ENCODE data around the gene TBC1D3K. TPM values are rescaled to one million over a fixed set of nuclear protein-coding genes. Genes with fewer than 3 reads are reported as not detected.
"Not testable (repeated sequence)": the region's sequence is repeated elsewhere in the genome, so short reads cannot be mapped to it uniquely, and the experiment has no call there.

Gene TBC1D3K
- total RNA-seq (not detected), polyA plus RNA-seq (not detected)
- long read RNA-seq, donor 1 = 0 reads
- long read RNA-seq, donor 2 = 0 reads
- long read RNA-seq, donor 3 = 0 reads

DNA sequence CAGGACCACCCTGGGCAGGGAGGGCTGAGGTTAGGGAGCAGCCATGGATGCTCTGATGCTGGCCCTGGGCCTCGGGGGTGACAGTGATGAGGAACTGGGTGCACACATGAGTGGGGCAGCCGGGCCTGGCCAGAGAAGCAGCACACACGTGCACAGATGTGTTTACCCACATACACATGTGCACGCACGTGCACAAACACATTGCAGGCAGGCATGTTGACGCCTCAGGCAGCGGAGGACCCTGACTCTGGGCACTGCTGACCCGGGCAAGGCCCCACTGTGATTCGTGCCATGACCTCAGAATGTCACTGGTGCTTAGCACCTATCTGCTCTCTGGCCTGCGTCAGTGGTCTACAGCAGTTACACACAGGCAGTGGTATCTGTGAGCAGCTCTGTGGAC, at the start of gene TBC1D3K:
TSS of gene TBC1D3K (plus strand) at position 301 of the 400 bp plus-strand sequence. CDS start 1,585 bp downstream, outside the sequence.
- H3K36me3 ChIP-seq; ATAC-seq; H3K4me1 ChIP-seq; H3K4me3 ChIP-seq; DNase-seq; H3K9me3 ChIP-seq; H3K27me3 ChIP-seq; intact Hi-C loops (cut with DNase I); H3K27ac ChIP-seq: not testable (repeated sequence)
- WGBS, 4 donors = 81% methylated on average over 3 of the region's 10 CpGs; no CpG with 5 or more reads in 3 of the 4 donors

DNA sequence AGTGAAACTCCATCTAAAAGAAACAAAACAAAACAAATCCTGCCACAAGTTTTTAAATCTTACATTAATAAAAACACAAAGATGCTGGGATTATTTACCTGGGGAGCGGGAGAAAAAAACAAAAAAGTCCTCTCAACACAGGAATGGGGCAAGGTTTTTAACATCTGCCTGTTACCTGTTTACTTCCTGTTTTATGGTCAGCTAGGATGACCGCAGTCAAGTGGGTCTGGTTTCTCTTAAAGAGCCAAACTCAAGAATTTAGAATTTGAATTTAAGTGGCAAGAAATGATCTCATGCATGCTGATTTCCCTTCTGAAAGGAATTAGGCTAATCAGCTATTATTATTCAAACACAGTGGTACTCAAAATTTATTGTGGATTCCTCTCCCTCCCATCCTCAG, 39.7 kb upstream of the TBC1D3K start:
- intact Hi-C loops (cut with DNase I) = no loop called here
- WGBS, 4 donors = 67 to 76% (median 71%) methylated on average over 2 of the region's 2 CpGs
- ATAC-seq (no peak), DNase-seq (no peak)
- Histone ChIP-seq H3K27me3 (peaks cover 0 to 1% (median 0%) of the 10 kb centered on the region in 9 donors), H3K9me3 (no peaks in the 10 kb centered on the region), H3K4me1 (no peaks in the 10 kb centered on the region), H3K27ac (no peak overlapping the region), H3K36me3 (no peaks in the 10 kb centered on the region), H3K4me3 (no peak overlapping the region)
- no peak for TF ChIP-seq POLR2A (IDR thresholded peaks at IDR 0.05)
- TF ChIP-seq, protein P1, sequence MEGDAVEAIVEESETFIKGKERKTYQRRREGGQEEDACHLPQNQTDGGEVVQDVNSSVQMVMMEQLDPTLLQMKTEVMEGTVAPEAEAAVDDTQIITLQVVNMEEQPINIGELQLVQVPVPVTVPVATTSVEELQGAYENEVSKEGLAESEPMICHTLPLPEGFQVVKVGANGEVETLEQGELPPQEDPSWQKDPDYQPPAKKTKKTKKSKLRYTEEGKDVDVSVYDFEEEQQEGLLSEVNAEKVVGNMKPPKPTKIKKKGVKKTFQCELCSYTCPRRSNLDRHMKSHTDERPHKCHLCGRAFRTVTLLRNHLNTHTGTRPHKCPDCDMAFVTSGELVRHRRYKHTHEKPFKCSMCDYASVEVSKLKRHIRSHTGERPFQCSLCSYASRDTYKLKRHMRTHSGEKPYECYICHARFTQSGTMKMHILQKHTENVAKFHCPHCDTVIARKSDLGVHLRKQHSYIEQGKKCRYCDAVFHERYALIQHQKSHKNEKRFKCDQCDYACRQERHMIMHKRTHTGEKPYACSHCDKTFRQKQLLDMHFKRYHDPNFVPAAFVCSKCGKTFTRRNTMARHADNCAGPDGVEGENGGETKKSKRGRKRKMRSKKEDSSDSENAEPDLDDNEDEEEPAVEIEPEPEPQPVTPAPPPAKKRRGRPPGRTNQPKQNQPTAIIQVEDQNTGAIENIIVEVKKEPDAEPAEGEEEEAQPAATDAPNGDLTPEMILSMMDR (IDR thresholded peaks at IDR 0.05) = no peak

DNA sequence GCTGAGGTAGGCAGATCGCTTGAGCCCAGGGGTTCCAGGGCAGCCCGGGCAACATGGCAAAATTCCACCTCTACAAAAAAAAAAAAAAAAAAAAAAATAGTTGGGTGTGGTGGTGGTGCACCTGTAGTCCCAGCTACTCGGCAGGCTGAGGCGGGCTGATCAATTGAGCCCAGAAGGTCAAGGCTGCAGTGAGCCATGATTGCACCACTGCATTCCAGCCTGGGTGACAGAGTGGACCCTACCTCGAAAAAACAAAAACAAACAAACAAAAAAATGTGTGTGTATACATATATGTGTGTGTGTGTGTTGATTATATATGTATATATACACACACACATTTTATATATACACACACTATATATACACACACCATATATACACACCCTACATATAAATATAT, 39.1 kb upstream of the TBC1D3K start:
- TF ChIP-seq, protein P1 (IDR thresholded peaks at IDR 0.05) = no peak
- TF ChIP-seq POLR2A (IDR thresholded peaks at IDR 0.05) = no peak
- Histone ChIP-seq H3K27me3 (peaks cover 0 to 3% (median 0%) of the 10 kb centered on the region in 9 donors), H3K4me3 (no peak overlapping the region), H3K4me1 (no peaks in the 10 kb centered on the region), H3K36me3 (no peaks in the 10 kb centered on the region), H3K27ac (no peak overlapping the region), H3K9me3 (no peaks in the 10 kb centered on the region)
- DNase-seq (no peak), ATAC-seq (no peak)
- intact Hi-C loops (cut with DNase I) = no loop called here
- WGBS, 4 donors = 80 to 88% (median 83%) methylated on average over 5 of the region's 5 CpGs

DNA sequence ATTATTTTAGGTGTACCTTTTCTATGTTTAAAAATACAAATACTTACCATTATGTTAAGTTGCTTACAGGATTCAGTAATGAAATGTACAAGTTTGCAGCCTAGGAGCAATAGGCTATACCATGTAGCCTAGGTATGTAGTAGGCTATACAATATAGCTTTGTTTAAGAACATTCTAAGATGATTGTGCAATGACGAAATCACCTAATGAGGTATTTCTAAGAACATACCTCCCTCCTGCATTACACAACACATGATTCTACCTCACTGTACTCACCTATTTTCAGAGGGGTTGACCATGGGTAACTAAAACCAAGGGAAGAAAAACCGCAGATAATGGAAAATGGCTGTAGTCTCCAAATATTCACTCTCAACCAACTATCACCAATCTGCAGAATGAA, 35.3 kb upstream of the TBC1D3K start:
- ATAC-seq = no peak
- Histone ChIP-seq H3K36me3 (no peaks in the 10 kb centered on the region), H3K4me3 (no peak overlapping the region), H3K27ac (no peak overlapping the region), H3K9me3 (no peaks in the 10 kb centered on the region), H3K27me3 (peaks cover 0 to 3% (median 0%) of the 10 kb centered on the region in 9 donors), H3K4me1 (no peaks in the 10 kb centered on the region)
- intact Hi-C loops (cut with DNase I) = no loop called here
- WGBS, 4 donors = 87 to 94% (median 91%) methylated on average over 2 of the region's 2 CpGs
- DNase-seq = no peak
- TF ChIP-seq, protein P1 (IDR thresholded peaks at IDR 0.05) = no peak
- no peak for TF ChIP-seq POLR2A (IDR thresholded peaks at IDR 0.05)

DNA sequence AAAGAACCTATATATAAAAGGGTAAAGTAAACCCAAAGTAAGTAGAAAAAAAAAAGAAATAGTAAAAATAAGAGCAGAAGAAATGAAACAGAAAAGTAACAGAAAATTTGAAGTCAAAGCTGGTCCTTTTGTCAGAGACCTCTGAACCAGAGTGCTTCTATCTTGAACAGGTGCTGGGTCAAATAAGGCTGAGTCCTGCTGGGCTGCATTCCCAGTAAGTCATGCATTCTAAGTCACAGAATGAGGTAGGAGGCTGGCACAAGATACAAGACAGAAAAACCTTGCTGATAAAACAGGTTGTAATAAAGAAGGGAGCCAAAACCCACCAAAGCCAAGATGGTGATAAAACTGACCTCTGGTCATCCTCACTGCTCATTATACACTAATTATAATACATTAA, 27.3 kb upstream of the TBC1D3K start:
- intact Hi-C loops (cut with DNase I); H3K27ac ChIP-seq; DNase-seq; H3K4me3 ChIP-seq; H3K27me3 ChIP-seq; H3K9me3 ChIP-seq; H3K4me1 ChIP-seq; H3K36me3 ChIP-seq: not testable (repeated sequence)
- ATAC-seq = peak in 1 of 4 donors; percentile 56

Other genes with a start within 250 kb of the TBC1D3K start
- not detected for gene HNF1B, start 179.4 kb upstream of the TBC1D3K start, total RNA-seq
- not detected for gene HNF1B, start 179.4 kb upstream of the TBC1D3K start, polyA plus RNA-seq
- 1 to 10 TPM in 8 of 9 donors, under 1 TPM in 1; 0.67 to 6.1 (median 3.1) TPM for gene TBC1D3L, start 64.6 kb downstream of the TBC1D3K start, total RNA-seq
- gene TBC1D3L, start 64.6 kb downstream of the TBC1D3K start, polyA plus RNA-seq = 1 to 10 TPM; 1.6 to 3.2 TPM
- 1 to 10 TPM in 2 of 9 donors, under 1 TPM in 2, not detected in 5; 0.27 to 1.7 (median 0.77) TPM for gene TBC1D3D, start 79.6 kb downstream of the TBC1D3K start, total RNA-seq
- under 1 TPM in 1 of 2 donors, not detected in 1; 0.60 TPM for gene TBC1D3D, start 79.6 kb downstream of the TBC1D3K start, polyA plus RNA-seq
- not detected for gene TBC1D3C, start 144.2 kb downstream of the TBC1D3K start, total RNA-seq
- under 1 TPM in 1 of 2 donors, not detected in 1; 0.61 TPM for gene TBC1D3C, start 144.2 kb downstream of the TBC1D3K start, polyA plus RNA-seq
- not detected for gene TBC1D3E, start 203.5 kb downstream of the TBC1D3K start, total RNA-seq
- not detected for gene TBC1D3E, start 203.5 kb downstream of the TBC1D3K start, polyA plus RNA-seq

Measured in heart left ventricle (tissue), 16 donors.